H9 (cell line): ENCODE measurements around the gene FHIT. TPM values are rescaled to one million over a fixed set of nuclear protein-coding genes. Genes with fewer than 3 reads are reported as not detected.

Experiments
- DNase-seq: peaks from one replicate; pipeline ENCODE4 v3.0.0-alpha.2; 2017
- H2AFZ ChIP-seq: one replicate; pipeline ENCODE4 v1.6.1; 2013; ENCODE audit warnings: mild to moderate bottlenecking, low read length, control low read depth, moderate library complexity
- H2AK5ac ChIP-seq: 2 replicates; pipeline ENCODE4 v1.6.1; 2013; ENCODE audit warnings: low read length, control low read depth, mixed read lengths; ENCODE audit not compliant: insufficient read length
- H2BK120ac ChIP-seq: one replicate; pipeline ENCODE4 v1.6.1; 2013; ENCODE audit warnings: low read depth, mild to moderate bottlenecking, low read length, control low read depth, inconsistent platforms; ENCODE audit not compliant: poor library complexity, severe bottlenecking
- H2BK12ac ChIP-seq: 2 replicates; pipeline ENCODE4 v1.6.1; 2013; ENCODE audit warnings: low read length, control low read depth, mixed read lengths, low read depth; ENCODE audit not compliant: insufficient read length
- H2BK15ac ChIP-seq: 2 replicates; pipeline ENCODE4 v1.6.1; 2013; ENCODE audit warnings: low read depth, low read length, control low read depth
- H2BK20ac ChIP-seq: one replicate; pipeline ENCODE4 v1.6.1; 2013; ENCODE audit warnings: low read depth, mild to moderate bottlenecking, low read length, control low read depth, inconsistent platforms; ENCODE audit not compliant: poor library complexity, severe bottlenecking
- H2BK5ac ChIP-seq: 2 replicates; pipeline ENCODE4 v1.6.1; 2013; ENCODE audit warnings: low read length, control low read depth, mixed read lengths; ENCODE audit not compliant: insufficient read length
- H3K14ac ChIP-seq: 2 replicates; pipeline ENCODE4 v1.6.1; 2013; ENCODE audit warnings: low read length, control low read depth; ENCODE audit not compliant: insufficient read depth
- H3K18ac ChIP-seq: 2 replicates; pipeline ENCODE4 v1.6.1; 2013; ENCODE audit warnings: low read depth, mild to moderate bottlenecking, mixed read lengths, low read length, control low read depth; ENCODE audit not compliant: insufficient read length
- H3K23ac ChIP-seq: 2 replicates; pipeline ENCODE4 v1.6.1; 2013; ENCODE audit warnings: low read length, control low read depth, mixed read lengths, low read depth; ENCODE audit not compliant: insufficient read length
- H3K23me2 ChIP-seq: 2 replicates; pipeline ENCODE4 v1.6.1; 2013; ENCODE audit warnings: low read depth, mild to moderate bottlenecking, mixed read lengths, low read length, control low read depth; ENCODE audit not compliant: insufficient read length, poor library complexity, severe bottlenecking
- H3K27ac ChIP-seq: 2 replicates; pipeline ENCODE4 v1.5.1; 2013; ENCODE audit warnings: low read length, control low read depth, mixed read lengths, low read depth; ENCODE audit not compliant: insufficient read length
- H3K27me3 ChIP-seq: 2 replicates; pipeline ENCODE4 v1.6.1; 2013; ENCODE audit warnings: low read length, control low read depth, inconsistent platforms; ENCODE audit not compliant: insufficient read depth
- H3K4ac ChIP-seq: 2 replicates; pipeline ENCODE4 v1.6.1; 2013; ENCODE audit warnings: low read depth, mild to moderate bottlenecking, control low read depth, inconsistent platforms, low read length, moderate library complexity
- H3K4me1 ChIP-seq: 2 replicates; pipeline ENCODE4 v1.6.1; 2013; ENCODE audit warnings: low read length, control low read depth, inconsistent platforms; ENCODE audit not compliant: insufficient read depth
- H3K4me2 ChIP-seq: 2 replicates; pipeline ENCODE4 v1.6.1; 2013; ENCODE audit warnings: low read length, control low read depth, mixed read lengths; ENCODE audit not compliant: insufficient read length, insufficient read depth
- H3K56ac ChIP-seq: 2 replicates; pipeline ENCODE4 v1.6.1; 2013; ENCODE audit warnings: low read depth, mild to moderate bottlenecking, mixed read lengths, low read length, control low read depth; ENCODE audit not compliant: insufficient read length
- H3K79me1 ChIP-seq: 2 replicates; pipeline ENCODE4 v1.6.1; 2013; ENCODE audit warnings: low read depth, mild to moderate bottlenecking, moderate library complexity, low read length, control low read depth, inconsistent platforms; ENCODE audit not compliant: insufficient read depth, poor library complexity, severe bottlenecking
- H3K79me2 ChIP-seq: 2 replicates; pipeline ENCODE4 v1.6.1; 2013; ENCODE audit warnings: low read length, control low read depth, inconsistent platforms; ENCODE audit not compliant: insufficient read depth
- H3K9ac ChIP-seq: 2 replicates; pipeline ENCODE4 v1.6.1; 2013; ENCODE audit warnings: low read length, control low read depth, mixed read lengths; ENCODE audit not compliant: insufficient read length; ENCODE audit errors: extremely low read depth
- H3K9me3 ChIP-seq: one replicate; pipeline ENCODE4 v1.6.1; 2013; ENCODE audit warnings: low read depth, low read length, inconsistent platforms; ENCODE audit not compliant: control insufficient read depth
- H3T11ph ChIP-seq: one replicate; pipeline ENCODE4 v1.6.1; 2013; ENCODE audit warnings: mild to moderate bottlenecking, low read length, control low read depth, inconsistent platforms
- H4K20me1 ChIP-seq: one replicate; pipeline ENCODE4 v1.6.1; 2013; ENCODE audit not compliant: control insufficient read depth, insufficient read length, insufficient read depth
- H4K5ac ChIP-seq: 2 replicates; pipeline ENCODE4 v1.6.1; 2013; ENCODE audit warnings: low read depth, mild to moderate bottlenecking, mixed read lengths, low read length, control low read depth; ENCODE audit not compliant: insufficient read length
- H4K8ac ChIP-seq: replicated peaks from 2 replicates; pipeline ENCODE4 v1.6.1; 2013; ENCODE audit warnings: low read length, control low read depth, mixed read lengths, low read depth; ENCODE audit not compliant: insufficient read length
- H4K91ac ChIP-seq: 2 replicates; pipeline ENCODE4 v1.6.1; 2013; ENCODE audit warnings: low read depth, mild to moderate bottlenecking, moderate library complexity, mixed read lengths, low read length, control low read depth; ENCODE audit not compliant: insufficient read length
- H3K27ac Mint-ChIP-seq, 3 experiments: 2 replicates in 2 of 3; 3 replicates in 1 of 3; pipeline ENCODE4 v1.8.0; 2020 to 2021; ENCODE audit warnings: mixed read lengths in 3 of 3, mild to moderate bottlenecking in 1 of 3, moderate library complexity in 1 of 3
- H3K27me3 Mint-ChIP-seq: 2 replicates; pipeline ENCODE4 v1.8.0; 2021; ENCODE audit warnings: low read depth, mild to moderate bottlenecking, moderate library complexity, mixed read lengths
- H3K36me3 Mint-ChIP-seq, 3 experiments: 2 replicates in 2 of 3; 3 replicates in 1 of 3; pipeline ENCODE4 v1.8.0; 2020 to 2021; ENCODE audit warnings: low read depth in 3 of 3, mixed read lengths in 3 of 3; ENCODE audit not compliant: insufficient read depth in 1 of 3
- H3K4me1 Mint-ChIP-seq, 2 experiments: 2 replicates each; pipeline ENCODE4 v1.8.0; 2020; ENCODE audit warnings: mixed read lengths in 2 of 2
- H3K4me3 Mint-ChIP-seq, 2 experiments: 2 replicates in 1 of 2; 3 replicates in 1 of 2; pipeline ENCODE4 v1.8.0; 2020 to 2021; ENCODE audit warnings: mild to moderate bottlenecking in 2 of 2, mixed read lengths in 2 of 2, moderate library complexity in 1 of 2
- H3K9me3 Mint-ChIP-seq, 2 experiments: 2 replicates in 1 of 2; 3 replicates in 1 of 2; pipeline ENCODE4 v1.8.0; 2020; ENCODE audit warnings: mild to moderate bottlenecking in 2 of 2, mixed read lengths in 2 of 2, moderate library complexity in 1 of 2
- WGBS: extraction: QIAGEN DNeasy Blood & Tissue Kit; methylation state at CpG from one replicate; pipeline ENCODE4 v1.1.7; 2013; ENCODE audit warnings: missing lambda C conversion rate, low lambda C conversion rate, mixed read lengths; ENCODE audit not compliant: insufficient read length; ENCODE audit errors: extremely low coverage; 5-methylcytosine and 5-hydroxymethylcytosine counted together
- total RNA-seq: library from RNA; stranded (reverse); gene quantifications from 2 replicates; pipeline ENCODE4 v1.2.1, GENCODE V29; 2021
- TF ChIP-seq, protein P1 (sequence below): fragments of 200-600 bp; sonication (generic); conservative IDR thresholded peaks from 3 replicates; pipeline ENCODE4 v1.8.0; 2021; ENCODE audit warnings: antibody characterized with exemption, mild to moderate bottlenecking

FHIT gene
- total RNA-seq, 1 experiment from 2014 or later: 3.0 TPM

DNA sequence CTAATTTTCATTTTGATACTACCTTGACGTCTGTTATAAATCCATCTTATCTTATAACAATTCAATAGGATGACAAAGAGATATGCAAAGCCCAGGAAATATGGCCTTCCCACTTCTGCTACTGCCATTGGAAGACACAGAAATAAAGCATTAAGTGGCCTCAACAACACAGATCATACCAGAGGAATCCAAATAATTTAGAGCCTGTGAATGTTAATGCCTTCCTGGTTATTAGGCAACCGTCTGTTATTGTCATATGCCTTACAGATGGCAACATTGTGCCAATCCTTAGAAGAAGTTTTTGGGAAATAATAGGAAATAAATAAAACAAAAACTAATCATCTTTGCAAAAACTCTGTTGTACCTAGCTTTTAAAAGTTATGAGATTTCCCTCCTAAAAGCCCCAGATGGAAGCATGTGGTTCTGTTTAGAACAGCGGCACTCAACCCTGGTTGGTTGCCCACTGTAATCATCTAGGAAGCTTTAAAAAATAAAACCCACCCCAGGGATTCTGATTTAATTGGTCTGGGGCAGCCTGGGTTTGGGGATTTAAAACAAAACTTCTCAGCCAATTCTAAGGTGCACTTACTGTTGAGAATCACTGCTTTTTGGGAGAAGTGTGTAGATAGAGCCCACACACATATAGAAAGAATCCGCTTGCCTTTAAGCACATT is 1496.7 kb downstream of the FHIT start:
- peaks cover 48 to 54% of the 10 kb centered on the region in 2 experiments for H3K4me1 Mint-ChIP-seq
- no peak overlapping the region for H3K18ac ChIP-seq
- no peak overlapping the region for H4K91ac ChIP-seq
- H4K5ac ChIP-seq: no peak overlapping the region
- H3K27me3 Mint-ChIP-seq: peaks cover 34% of the 10 kb centered on the region
- no peak overlapping the region for H3K27ac ChIP-seq
- H2BK20ac ChIP-seq: no peak overlapping the region
- H3K56ac ChIP-seq: no peak overlapping the region
- H3K4me3 Mint-ChIP-seq: no peak overlapping the region
- no peaks in the 10 kb centered on the region for H3K9me3 ChIP-seq
- H3K79me1 ChIP-seq: no peaks in the 10 kb centered on the region
- no peak overlapping the region for H2BK12ac ChIP-seq
- H4K20me1 ChIP-seq: no peaks in the 10 kb centered on the region
- H3T11ph ChIP-seq: no peak overlapping the region
- H3K27ac Mint-ChIP-seq: no peak overlapping the region
- TF ChIP-seq, protein P1, sequence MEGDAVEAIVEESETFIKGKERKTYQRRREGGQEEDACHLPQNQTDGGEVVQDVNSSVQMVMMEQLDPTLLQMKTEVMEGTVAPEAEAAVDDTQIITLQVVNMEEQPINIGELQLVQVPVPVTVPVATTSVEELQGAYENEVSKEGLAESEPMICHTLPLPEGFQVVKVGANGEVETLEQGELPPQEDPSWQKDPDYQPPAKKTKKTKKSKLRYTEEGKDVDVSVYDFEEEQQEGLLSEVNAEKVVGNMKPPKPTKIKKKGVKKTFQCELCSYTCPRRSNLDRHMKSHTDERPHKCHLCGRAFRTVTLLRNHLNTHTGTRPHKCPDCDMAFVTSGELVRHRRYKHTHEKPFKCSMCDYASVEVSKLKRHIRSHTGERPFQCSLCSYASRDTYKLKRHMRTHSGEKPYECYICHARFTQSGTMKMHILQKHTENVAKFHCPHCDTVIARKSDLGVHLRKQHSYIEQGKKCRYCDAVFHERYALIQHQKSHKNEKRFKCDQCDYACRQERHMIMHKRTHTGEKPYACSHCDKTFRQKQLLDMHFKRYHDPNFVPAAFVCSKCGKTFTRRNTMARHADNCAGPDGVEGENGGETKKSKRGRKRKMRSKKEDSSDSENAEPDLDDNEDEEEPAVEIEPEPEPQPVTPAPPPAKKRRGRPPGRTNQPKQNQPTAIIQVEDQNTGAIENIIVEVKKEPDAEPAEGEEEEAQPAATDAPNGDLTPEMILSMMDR: no peak
- H3K23ac ChIP-seq: no peak overlapping the region
- H3K4me1 ChIP-seq: no peaks in the 10 kb centered on the region; the same call in 1 of the 2 replicates
- no peak overlapping the region for H3K4ac ChIP-seq
- no CpG with 5 or more reads among the region's 4 CpGs for WGBS
- H3K9ac ChIP-seq: no peak overlapping the region
- H4K8ac ChIP-seq: no peak overlapping the region
- H3K27me3 ChIP-seq: no peaks in the 10 kb centered on the region; the same call in 1 of the 2 replicates
- H2AFZ ChIP-seq: no peak overlapping the region
- H3K36me3 Mint-ChIP-seq: no peaks in the 10 kb centered on the region; a peak in 1 of 7 replicates
- H3K14ac ChIP-seq: no peak overlapping the region
- H2AK5ac ChIP-seq: no peak overlapping the region
- no peak overlapping the region for H2BK15ac ChIP-seq
- H2BK120ac ChIP-seq: no peak overlapping the region
- no peak overlapping the region for H3K4me2 ChIP-seq
- H3K9me3 Mint-ChIP-seq: no peaks in the 10 kb centered on the region
- DNase-seq: no peak
- H2BK5ac ChIP-seq: no peak overlapping the region
- no peaks in the 10 kb centered on the region for H3K23me2 ChIP-seq
- H3K79me2 ChIP-seq: no peaks in the 10 kb centered on the region
